Bone marrow (tissue), 2 donors: ENCODE measurements around the gene ZNF280D.
"Not testable (repeated sequence)": the region's sequence is repeated elsewhere in the genome, so short reads cannot be mapped to it uniquely, and the experiment has no call there.

Experiments used
- DNase-seq, 2 donors: peaks; one replicate each; lab custom pipeline; 2025; lab: John Stamatoyannopoulos, UW

ZNF280D gene

GRCh38 chr15:56733136-56734012, at the start of gene ZNF280D:
TSS of gene ZNF280D (minus strand) at chr15:56733509. CDS start at chr15:56707109, 26,400 bp downstream.
- DNase-seq, result peak; percentile 84 to 91

GRCh38 chr15:56782306-56782705, 49.0 kb upstream of the ZNF280D start:
- DNase-seq, result no peak

- no peak for DNase-seq
Observed at GRCh38 chr15:56781666-56782065, 48.4 kb upstream of the ZNF280D start.

GRCh38 chr15:56780102-56780725, 46.9 kb upstream of the ZNF280D start:
- DNase-seq, result peak in 1 of 2 donors; percentile 37

GRCh38 chr15:56779449-56779848, 46.1 kb upstream of the ZNF280D start:
- DNase-seq, result not testable (repeated sequence)

GRCh38 chr15:56778761-56779160, 45.5 kb upstream of the ZNF280D start:
- no peak for DNase-seq

- DNase-seq, result no peak
Observed at GRCh38 chr15:56776839-56777238, 43.5 kb upstream of the ZNF280D start.

- no peak for DNase-seq
Observed at GRCh38 chr15:56775641-56776040, 42.3 kb upstream of the ZNF280D start.

GRCh38 chr15:56774356-56774755, 41.0 kb upstream of the ZNF280D start:
- peak in 1 of 2 donors; percentile 88 for DNase-seq

- no peak for DNase-seq
Observed at GRCh38 chr15:56772868-56773639, 39.7 kb upstream of the ZNF280D start.

- DNase-seq, result no peak
Observed at GRCh38 chr15:56770173-56770572, 36.9 kb upstream of the ZNF280D start.

- no peak for DNase-seq
Observed at GRCh38 chr15:56767315-56767714, 34.0 kb upstream of the ZNF280D start.

GRCh38 chr15:56765251-56765650, 31.9 kb upstream of the ZNF280D start:
- peak in 1 of 2 donors; percentile 70 for DNase-seq

GRCh38 chr15:56763141-56763895, 30.0 kb upstream of the ZNF280D start:
- DNase-seq, result no peak

- DNase-seq, result no peak
Observed at GRCh38 chr15:56760186-56760585, 26.9 kb upstream of the ZNF280D start.

- DNase-seq, result no peak
Observed at GRCh38 chr15:56759450-56759845, 26.1 kb upstream of the ZNF280D start.

- no peak for DNase-seq
Observed at GRCh38 chr15:56758770-56759449, 25.6 kb upstream of the ZNF280D start.

GRCh38 chr15:56757875-56758274, 24.6 kb upstream of the ZNF280D start:
- no peak for DNase-seq

GRCh38 chr15:56754772-56755370, 21.6 kb upstream of the ZNF280D start:
- no peak for DNase-seq

GRCh38 chr15:56752986-56753385, 19.7 kb upstream of the ZNF280D start:
- DNase-seq, result no peak

- DNase-seq, result no peak
Observed at GRCh38 chr15:56749982-56750381, 16.7 kb upstream of the ZNF280D start.
